Lower leg skin (tissue), 3 donors: ENCODE measurements around the gene DUOXA1.
"Not testable (repeated sequence)": the region's sequence is repeated elsewhere in the genome, so short reads cannot be mapped to it uniquely, and the experiment has no call there.

ENCODE experiments used
- POLR2A ChIP-seq, 2 donors: fragments of 450-650 bp; IDR thresholded peaks; one replicate each; pipeline ENCODE4 v1.6.1; 2016 to 2017; ENCODE audit warnings: antibody characterized with exemption in 2 of 2, mild to moderate bottlenecking in 1 of 2, moderate library complexity in 1 of 2
- TF ChIP-seq, protein P1 (sequence below), 3 donors: fragments of 450-650 bp; IDR thresholded peaks; one replicate each; pipeline ENCODE4 v1.5.1; 2016; ENCODE audit warnings: antibody characterized with exemption in 3 of 3, mild to moderate bottlenecking in 3 of 3, moderate library complexity in 2 of 3

DNA sequence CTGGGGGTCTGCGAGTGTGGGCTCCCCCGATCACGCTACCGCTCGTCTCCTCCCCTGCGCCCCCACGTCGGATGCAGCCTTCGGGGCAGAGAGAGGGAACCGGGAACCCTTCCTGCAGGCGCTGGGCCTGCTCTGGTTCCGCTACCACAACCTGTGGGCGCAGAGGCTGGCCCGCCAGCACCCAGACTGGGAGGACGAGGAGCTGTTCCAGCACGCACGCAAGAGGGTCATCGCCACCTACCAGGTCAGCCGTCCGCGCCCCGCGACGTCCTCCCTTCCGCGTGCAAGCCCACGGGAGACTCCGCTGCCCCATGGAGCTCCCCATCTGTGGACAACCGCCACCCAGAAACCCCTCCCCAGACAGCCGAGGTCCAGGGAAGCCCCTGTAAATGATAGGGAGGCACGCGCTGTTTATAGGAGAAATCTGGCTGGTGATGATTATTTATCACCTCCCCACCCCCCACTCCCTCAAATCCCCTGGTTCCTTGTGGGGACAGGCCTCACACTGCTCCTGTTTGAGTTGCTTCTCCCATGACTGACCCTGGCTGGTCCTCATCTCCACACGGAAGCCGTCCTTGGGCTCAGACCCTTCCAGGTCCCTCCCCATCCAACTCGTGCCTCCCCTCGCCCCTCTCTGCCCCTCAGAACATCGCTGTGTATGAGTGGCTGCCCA is 6.2 kb upstream of the DUOXA1 start:
- not testable (repeated sequence) for TF ChIP-seq POLR2A (IDR thresholded peaks at IDR 0.05)
- TF ChIP-seq, protein P1, sequence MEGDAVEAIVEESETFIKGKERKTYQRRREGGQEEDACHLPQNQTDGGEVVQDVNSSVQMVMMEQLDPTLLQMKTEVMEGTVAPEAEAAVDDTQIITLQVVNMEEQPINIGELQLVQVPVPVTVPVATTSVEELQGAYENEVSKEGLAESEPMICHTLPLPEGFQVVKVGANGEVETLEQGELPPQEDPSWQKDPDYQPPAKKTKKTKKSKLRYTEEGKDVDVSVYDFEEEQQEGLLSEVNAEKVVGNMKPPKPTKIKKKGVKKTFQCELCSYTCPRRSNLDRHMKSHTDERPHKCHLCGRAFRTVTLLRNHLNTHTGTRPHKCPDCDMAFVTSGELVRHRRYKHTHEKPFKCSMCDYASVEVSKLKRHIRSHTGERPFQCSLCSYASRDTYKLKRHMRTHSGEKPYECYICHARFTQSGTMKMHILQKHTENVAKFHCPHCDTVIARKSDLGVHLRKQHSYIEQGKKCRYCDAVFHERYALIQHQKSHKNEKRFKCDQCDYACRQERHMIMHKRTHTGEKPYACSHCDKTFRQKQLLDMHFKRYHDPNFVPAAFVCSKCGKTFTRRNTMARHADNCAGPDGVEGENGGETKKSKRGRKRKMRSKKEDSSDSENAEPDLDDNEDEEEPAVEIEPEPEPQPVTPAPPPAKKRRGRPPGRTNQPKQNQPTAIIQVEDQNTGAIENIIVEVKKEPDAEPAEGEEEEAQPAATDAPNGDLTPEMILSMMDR (IDR thresholded peaks at IDR 0.05), result not testable (repeated sequence)
